Measurements from ENCODE around the gene IL1B.

Gene IL1B

DNA sequence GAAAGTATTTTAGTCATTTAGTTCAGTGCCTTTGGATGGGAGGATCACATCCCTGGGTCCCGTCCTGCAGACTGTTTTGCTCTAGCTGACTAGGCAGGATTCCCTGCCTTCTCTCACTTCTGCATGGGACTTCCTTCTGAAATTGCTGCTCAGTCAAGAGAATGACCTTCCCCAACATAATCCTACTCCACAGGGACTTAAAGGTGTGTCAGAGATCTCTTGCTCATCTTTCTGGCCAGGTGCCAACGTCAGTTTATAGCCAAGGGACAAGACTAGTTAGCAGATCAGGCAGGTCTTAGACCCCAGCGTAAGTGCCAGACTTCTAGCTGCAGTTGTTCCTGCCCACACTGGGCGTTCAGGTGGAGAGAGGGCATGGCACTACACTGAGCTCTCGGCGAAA lies 9.5 kb upstream of the IL1B start:
- Histone ChIP-seq H3K27me3 (no peaks in the 10 kb centered on the region), H3K9me3 (no peaks in the 10 kb centered on the region), H3K36me3 (no peaks in the 10 kb centered on the region), H3K4me3 (ENCODE audit: low read depth in 1 of 2, low read length in 1 of 2) (no peak overlapping the region), H3K27ac (no peak overlapping the region), H3K4me1 (ENCODE audit: control insufficient read depth in 1 of 2, insufficient read depth in 1 of 2, low read depth in 1 of 2, low read length in 1 of 2) (peaks cover 23 to 25% of the 10 kb centered on the region in 2 experiments)
- TF ChIP-seq, protein P1, sequence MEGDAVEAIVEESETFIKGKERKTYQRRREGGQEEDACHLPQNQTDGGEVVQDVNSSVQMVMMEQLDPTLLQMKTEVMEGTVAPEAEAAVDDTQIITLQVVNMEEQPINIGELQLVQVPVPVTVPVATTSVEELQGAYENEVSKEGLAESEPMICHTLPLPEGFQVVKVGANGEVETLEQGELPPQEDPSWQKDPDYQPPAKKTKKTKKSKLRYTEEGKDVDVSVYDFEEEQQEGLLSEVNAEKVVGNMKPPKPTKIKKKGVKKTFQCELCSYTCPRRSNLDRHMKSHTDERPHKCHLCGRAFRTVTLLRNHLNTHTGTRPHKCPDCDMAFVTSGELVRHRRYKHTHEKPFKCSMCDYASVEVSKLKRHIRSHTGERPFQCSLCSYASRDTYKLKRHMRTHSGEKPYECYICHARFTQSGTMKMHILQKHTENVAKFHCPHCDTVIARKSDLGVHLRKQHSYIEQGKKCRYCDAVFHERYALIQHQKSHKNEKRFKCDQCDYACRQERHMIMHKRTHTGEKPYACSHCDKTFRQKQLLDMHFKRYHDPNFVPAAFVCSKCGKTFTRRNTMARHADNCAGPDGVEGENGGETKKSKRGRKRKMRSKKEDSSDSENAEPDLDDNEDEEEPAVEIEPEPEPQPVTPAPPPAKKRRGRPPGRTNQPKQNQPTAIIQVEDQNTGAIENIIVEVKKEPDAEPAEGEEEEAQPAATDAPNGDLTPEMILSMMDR (IDR thresholded peaks at IDR 0.05): no peak

DNA sequence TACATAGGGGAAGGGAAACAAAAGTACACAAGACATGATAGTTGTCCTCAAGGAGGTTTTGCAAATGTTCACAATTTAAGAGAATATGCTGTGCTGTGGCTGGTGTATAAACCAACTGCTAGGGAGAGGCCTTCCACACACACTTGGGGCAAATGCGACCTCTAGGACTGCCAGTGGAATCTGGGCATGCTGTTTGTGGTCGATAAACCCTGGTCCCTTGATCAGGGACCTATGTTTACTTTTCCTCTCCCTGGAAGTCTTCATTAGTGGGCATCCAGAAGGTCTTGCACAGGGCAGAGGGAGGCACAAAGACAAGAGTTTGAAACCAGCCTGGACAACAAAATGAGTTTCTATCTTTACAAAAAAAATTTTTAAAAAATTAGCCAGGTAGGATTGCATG lies 7.3 kb upstream of the IL1B start:
- no peaks in the 10 kb centered on the region for H3K36me3 ChIP-seq
- H3K4me1 ChIP-seq (ENCODE audit: control insufficient read depth in 1 of 2, insufficient read depth in 1 of 2, low read depth in 1 of 2, low read length in 1 of 2): peaks cover 45 to 47% of the 10 kb centered on the region in 2 experiments
- no peaks in the 10 kb centered on the region for H3K27me3 ChIP-seq
- H3K27ac ChIP-seq: no peak overlapping the region
- TF ChIP-seq, protein P1 (IDR thresholded peaks at IDR 0.05): no peak
- no peak overlapping the region for H3K4me3 ChIP-seq (ENCODE audit: low read depth in 1 of 2, low read length in 1 of 2)
- H3K9me3 ChIP-seq: no peaks in the 10 kb centered on the region

DNA sequence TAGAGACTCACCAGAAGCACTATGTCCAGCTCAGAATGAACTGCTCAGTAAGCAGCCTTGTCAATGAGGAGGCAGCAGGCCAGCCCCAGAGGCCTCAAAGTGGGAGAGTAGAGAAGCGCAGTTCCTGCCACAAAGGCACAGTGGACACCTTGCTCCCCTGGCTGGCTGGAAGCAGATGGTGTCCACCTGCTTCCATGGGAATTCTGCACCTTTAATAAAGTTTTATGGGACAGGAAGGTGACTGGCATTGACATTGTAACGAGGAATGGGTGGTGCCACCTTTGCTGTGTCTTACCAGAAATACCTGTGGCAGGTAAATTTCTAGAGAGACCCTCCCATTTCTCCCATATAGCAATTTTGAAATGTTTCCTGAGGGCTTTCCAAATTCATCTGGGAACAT lies 6.7 kb upstream of the IL1B start:
- H3K27me3 ChIP-seq: no peaks in the 10 kb centered on the region
- peak overlapping the region; percentile 91 for H3K27ac ChIP-seq
- H3K4me1 ChIP-seq (ENCODE audit: control insufficient read depth in 1 of 2, insufficient read depth in 1 of 2, low read depth in 1 of 2, low read length in 1 of 2): peaks cover 50 to 51% of the 10 kb centered on the region in 2 experiments
- H3K9me3 ChIP-seq: no peaks in the 10 kb centered on the region
- no peaks in the 10 kb centered on the region for H3K36me3 ChIP-seq
- no peak overlapping the region for H3K4me3 ChIP-seq (ENCODE audit: low read depth in 1 of 2, low read length in 1 of 2)
- TF ChIP-seq, protein P1 (IDR thresholded peaks at IDR 0.05): no peak

- Histone ChIP-seq H3K9me3 (no peaks in the 10 kb centered on the region), H3K27me3 (no peaks in the 10 kb centered on the region), H3K4me3 (ENCODE audit: low read depth in 1 of 2, low read length in 1 of 2) (peak overlapping the region; percentile 38 to 50), H3K4me1 (ENCODE audit: control insufficient read depth in 1 of 2, insufficient read depth in 1 of 2, low read depth in 1 of 2, low read length in 1 of 2) (peaks cover 68 to 69% of the 10 kb centered on the region in 2 experiments), H3K36me3 (no peaks in the 10 kb centered on the region), H3K27ac (peak overlapping the region; percentile 91)
- TF ChIP-seq, protein P1 (IDR thresholded peaks at IDR 0.05): peak; percentile 11
These were observed 4.9 kb upstream of the IL1B start for GRCh38 chr2:112841295-112842044.

DNA sequence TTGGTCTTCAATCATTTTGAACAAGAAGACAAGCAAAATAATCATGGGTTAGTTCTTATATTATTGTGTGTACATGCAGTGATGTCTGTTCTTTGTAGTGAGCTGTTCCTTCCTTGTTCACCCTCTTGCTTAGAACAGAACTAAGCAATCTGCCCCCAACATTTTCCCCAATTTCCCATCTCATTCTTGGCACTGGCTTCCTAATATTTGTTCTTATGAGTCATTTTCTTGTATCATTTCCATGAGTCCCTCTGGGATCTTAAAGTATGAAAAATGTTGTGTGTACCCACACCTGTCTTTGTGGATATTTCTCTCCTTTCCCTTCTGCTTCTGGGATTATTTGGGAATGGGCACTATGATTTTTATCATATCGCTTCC lies 3.5 kb upstream of the IL1B start:
- Histone ChIP-seq H3K9me3 (no peaks in the 10 kb centered on the region), H3K4me1 (ENCODE audit: control insufficient read depth in 1 of 2, insufficient read depth in 1 of 2, low read depth in 1 of 2, low read length in 1 of 2) (peaks cover 83% of the 10 kb centered on the region in 2 experiments), H3K27ac (peak overlapping the region; percentile 91), H3K4me3 (ENCODE audit: low read depth in 1 of 2, low read length in 1 of 2) (peak overlapping the region; percentile 38 to 50), H3K27me3 (no peaks in the 10 kb centered on the region), H3K36me3 (peaks cover 3% of the 10 kb centered on the region)
- TF ChIP-seq, protein P1 (IDR thresholded peaks at IDR 0.05): no peak
